AG09319 (cell line): Measurements from ENCODE around the gene PTGFRN.

Experiments
- DNase-seq: peaks from one replicate; pipeline ENCODE4 v3.0.0-alpha.2; 2010; ENCODE audit warnings: low read depth; ENCODE audit errors: extremely low read depth
- CTCF ChIP-seq: IDR thresholded peaks from 2 replicates; pipeline ENCODE4 v1.5.1; 2011; ENCODE audit warnings: low read depth, mild to moderate bottlenecking, inconsistent platforms, low read length, moderate library complexity

Gene PTGFRN

GRCh38 chr1:116952738-116953275 is 43.1 kb downstream of the PTGFRN start:
- no peak for DNase-seq
- TF ChIP-seq CTCF: no peak

- DNase-seq: no peak
- TF ChIP-seq CTCF: no peak
Observed at GRCh38 chr1:116954440-116954839, 44.7 kb downstream of the PTGFRN start.

- TF ChIP-seq CTCF: no peak
- no peak for DNase-seq
Observed at GRCh38 chr1:116956378-116956777, 46.7 kb downstream of the PTGFRN start.

GRCh38 chr1:116957646-116958045 is 47.9 kb downstream of the PTGFRN start:
- DNase-seq: no peak
- TF ChIP-seq CTCF: no peak

GRCh38 chr1:116958110-116958509 is 48.4 kb downstream of the PTGFRN start:
- TF ChIP-seq CTCF: no peak
- DNase-seq: no peak

- TF ChIP-seq CTCF: no peak
- no peak for DNase-seq
Observed at GRCh38 chr1:116958977-116959376, 49.3 kb downstream of the PTGFRN start.

GRCh38 chr1:116961606-116962005 is 51.9 kb downstream of the PTGFRN start:
- no peak for DNase-seq
- TF ChIP-seq CTCF: no peak
